ENCODE data around the gene MYLK4.

The MYLK4 gene

GRCh38 chr6:2732503-2733089, 18.1 kb downstream of the MYLK4 start:
- no peak for DNase-seq

- DNase-seq: no peak
Measured at GRCh38 chr6:2731281-2731909, 19.3 kb downstream of the MYLK4 start.

- DNase-seq: no peak
Measured at GRCh38 chr6:2730353-2731107, 20.2 kb downstream of the MYLK4 start.

GRCh38 chr6:2729921-2730320, 20.8 kb downstream of the MYLK4 start:
- DNase-seq: no peak

- DNase-seq: peak; percentile 33
Measured at GRCh38 chr6:2725999-2726567, 24.6 kb downstream of the MYLK4 start.

- no peak for DNase-seq
Measured at GRCh38 chr6:2725364-2725988, 25.2 kb downstream of the MYLK4 start.

- no peak for DNase-seq
Measured at GRCh38 chr6:2721219-2721618, 29.5 kb downstream of the MYLK4 start.

- no peak for DNase-seq
Measured at GRCh38 chr6:2719093-2719455, 31.6 kb downstream of the MYLK4 start.

- DNase-seq: no peak
Measured at GRCh38 chr6:2718334-2719092, 32.2 kb downstream of the MYLK4 start.

GRCh38 chr6:2716936-2717700, 33.6 kb downstream of the MYLK4 start:
- DNase-seq: no peak

- DNase-seq: no peak
Measured at GRCh38 chr6:2715737-2716136, 35.0 kb downstream of the MYLK4 start.

- DNase-seq: no peak
Measured at GRCh38 chr6:2714111-2714895, 36.4 kb downstream of the MYLK4 start.

- DNase-seq: no peak
Measured at GRCh38 chr6:2713473-2714110, 37.1 kb downstream of the MYLK4 start.

GRCh38 chr6:2712102-2712501, 38.6 kb downstream of the MYLK4 start:
- DNase-seq: no peak

GRCh38 chr6:2710412-2710811, 40.3 kb downstream of the MYLK4 start:
- no peak for DNase-seq

- no peak for DNase-seq
Measured at GRCh38 chr6:2708456-2708855, 42.3 kb downstream of the MYLK4 start.

GRCh38 chr6:2706558-2706957, 44.2 kb downstream of the MYLK4 start:
- DNase-seq: no peak

GRCh38 chr6:2705256-2705655, 45.5 kb downstream of the MYLK4 start:
- no peak for DNase-seq

GRCh38 chr6:2697291-2697690, 53.4 kb downstream of the MYLK4 start:
- no peak for DNase-seq

GRCh38 chr6:2695454-2696095, 55.1 kb downstream of the MYLK4 start:
- no peak for DNase-seq
